ENCODE results near the gene PEMT. TPM values are rescaled to one million over a fixed set of nuclear protein-coding genes. Genes with fewer than 3 reads are reported as not detected.

PEMT gene
- total RNA-seq, 1 donor from 2014 or later: 41.9 TPM

- peaks cover 29% of the 10 kb centered on the region for H3K4me1 Mint-ChIP-seq
- H3K27me3 Mint-ChIP-seq (ENCODE audit: low read depth): no peaks in the 10 kb centered on the region
- no peak for TF ChIP-seq CTCF (IDR thresholded peaks at IDR 0.05; ENCODE audit: unreplicated experiment)
- H3K36me3 Mint-ChIP-seq: no peaks in the 10 kb centered on the region
- no peak overlapping the region for H3K27ac Mint-ChIP-seq
- H3K9me3 Mint-ChIP-seq: no peaks in the 10 kb centered on the region
- no peak overlapping the region for H3K4me3 Mint-ChIP-seq
- no peak for DNase-seq (ENCODE audit: low spot score in 2 of 2, unreplicated experiment in 2 of 2)
Observed at GRCh38 chr17:17572010-17572785, 19.3 kb downstream of the PEMT start.

GRCh38 chr17:17570798-17571716 lies 20.5 kb downstream of the PEMT start:
- no peaks in the 10 kb centered on the region for H3K9me3 Mint-ChIP-seq
- DNase-seq (ENCODE audit: low spot score in 2 of 2, unreplicated experiment in 2 of 2): no peak
- no peaks in the 10 kb centered on the region for H3K27me3 Mint-ChIP-seq (ENCODE audit: low read depth)
- no peak overlapping the region for H3K27ac Mint-ChIP-seq
- H3K36me3 Mint-ChIP-seq: no peaks in the 10 kb centered on the region
- no peak for TF ChIP-seq CTCF (IDR thresholded peaks at IDR 0.05; ENCODE audit: unreplicated experiment)
- no peak overlapping the region for H3K4me3 Mint-ChIP-seq
- peaks cover 17% of the 10 kb centered on the region for H3K4me1 Mint-ChIP-seq

GRCh38 chr17:17570140-17570797 lies 21.2 kb downstream of the PEMT start:
- Mint-ChIP-seq H3K9me3 (no peaks in the 10 kb centered on the region), H3K4me3 (no peak overlapping the region), H3K27me3 (ENCODE audit: low read depth) (no peaks in the 10 kb centered on the region), H3K4me1 (peaks cover 10% of the 10 kb centered on the region), H3K27ac (no peak overlapping the region), H3K36me3 (no peaks in the 10 kb centered on the region)
- DNase-seq (ENCODE audit: low spot score in 2 of 2, unreplicated experiment in 2 of 2): no peak
- no peak for TF ChIP-seq CTCF (IDR thresholded peaks at IDR 0.05; ENCODE audit: unreplicated experiment)

GRCh38 chr17:17569691-17570090 lies 21.8 kb downstream of the PEMT start:
- H3K9me3 Mint-ChIP-seq: no peaks in the 10 kb centered on the region
- H3K27me3 Mint-ChIP-seq (ENCODE audit: low read depth): no peaks in the 10 kb centered on the region
- no peak for TF ChIP-seq CTCF (IDR thresholded peaks at IDR 0.05; ENCODE audit: unreplicated experiment)
- no peak overlapping the region for H3K27ac Mint-ChIP-seq
- H3K4me3 Mint-ChIP-seq: no peak overlapping the region
- no peak for DNase-seq (ENCODE audit: low spot score in 2 of 2, unreplicated experiment in 2 of 2)
- H3K36me3 Mint-ChIP-seq: no peaks in the 10 kb centered on the region
- peaks cover 6% of the 10 kb centered on the region for H3K4me1 Mint-ChIP-seq

- Mint-ChIP-seq H3K4me3 (no peak overlapping the region), H3K27ac (no peak overlapping the region)
Observed at GRCh38 chr17:17568772-17569195, 22.7 kb downstream of the PEMT start.

More at GRCh38 chr17:17568772-17569195, 22.7 kb downstream of the PEMT start:
- peak; percentile 57 to 82 for DNase-seq (ENCODE audit: low spot score in 2 of 2, unreplicated experiment in 2 of 2)
- Mint-ChIP-seq H3K27me3 (ENCODE audit: low read depth) (no peaks in the 10 kb centered on the region), H3K36me3 (no peaks in the 10 kb centered on the region), H3K4me1 (peaks cover 6% of the 10 kb centered on the region), H3K9me3 (no peaks in the 10 kb centered on the region)
- TF ChIP-seq CTCF (IDR thresholded peaks at IDR 0.05; ENCODE audit: unreplicated experiment): peak; percentile 50

Measured in mesothelial cell of epicardium (in vitro differentiated cells).